ENCODE data around the gene ZDHHC9.

GRCh38 chrX:129790146-129790545 is 53.5 kb downstream of the ZDHHC9 start:
- no peak for TF ChIP-seq CTCF (IDR thresholded peaks at IDR 0.05)
- TF ChIP-seq EP300 (IDR thresholded peaks at IDR 0.05), result no peak
- TF ChIP-seq POLR2AphosphoS5 (IDR thresholded peaks at IDR 0.05), result no peak
